B cell (primary cell): Measurements from ENCODE around the gene PLS1. TPM values are rescaled to one million over a fixed set of nuclear protein-coding genes. Genes with fewer than 3 reads are reported as not detected.

Experiments used
- ATAC-seq: fragments of 200-7000 bp; cut with Tn5 transposase; one replicate; pipeline ENCODE4 v1.10.0; 2021; ENCODE audit warnings: low read depth, mild to moderate bottlenecking, moderate number of reproducible peaks, moderate library complexity
- CTCF ChIA-PET: fragments of 350-600 bp; sonication (Branson Sonifier 250); formaldehyde crosslinking; loops from one replicate; lab custom pipeline; 2021; ENCODE audit warnings: antibody characterized with exemption, inconsistent platforms; lab: Charles Lee
- POLR2A ChIA-PET: fragments of 350-600 bp; sonication (Branson Sonifier 250); formaldehyde crosslinking; loops from one replicate; lab custom pipeline; 2021; ENCODE audit warnings: antibody characterized with exemption; lab: Charles Lee
- DNase-seq: peaks from one replicate; pipeline ENCODE4 v3.0.0; 2013
- H2AFZ ChIP-seq: 2 replicates; pipeline ENCODE4 v1.6.1; 2012; ENCODE audit warnings: mild to moderate bottlenecking, low read depth, low read length; ENCODE audit not compliant: insufficient read depth, poor library complexity, severe bottlenecking
- H3K27ac ChIP-seq, 2 donors: 1 replicate in 1 of 2; 2 replicates in 1 of 2; pipeline ENCODE4 v1.5.1; 2012 to 2013; ENCODE audit warnings: low read length in 2 of 2, mild to moderate bottlenecking in 2 of 2, moderate library complexity in 1 of 2
- H3K27me3 ChIP-seq, 4 experiments: fragments of 200-600 bp in 1 of 4; sonication (generic) in 1 of 4; replicated peaks in 1 of 4; 1 replicate in 2 of 4; 2 replicates in 2 of 4; pipeline versions ENCODE4 v1.6.1 to v1.7.0; 2013 to 2016; ENCODE audit warnings: low read length in 3 of 4, mild to moderate bottlenecking in 2 of 4, mixed read lengths in 1 of 4, moderate library complexity in 1 of 4; ENCODE audit not compliant: insufficient read depth in 4 of 4, control insufficient read depth in 3 of 4; ENCODE audit errors: control extremely low read depth in 1 of 4
- H3K36me3 ChIP-seq, 2 experiments: replicated peaks in 1 of 2; 1 replicate in 1 of 2; 2 replicates in 1 of 2; pipeline versions ENCODE4 v1.6.1 to v1.7.1; 2013; ENCODE audit warnings: low read length in 1 of 2; ENCODE audit not compliant: insufficient read depth in 2 of 2, control insufficient read depth in 1 of 2; ENCODE audit errors: control extremely low read depth in 1 of 2, extremely low read depth in 1 of 2
- H3K4me1 ChIP-seq, 2 donors: fragments of 200-600 bp in 1 of 2; sonication (generic) in 1 of 2; 1 replicate in 1 of 2; 2 replicates in 1 of 2; pipeline versions ENCODE4 v1.5.1 to v1.6.1; 2013 to 2017; ENCODE audit warnings: low read length in 2 of 2; ENCODE audit not compliant: control insufficient read depth in 2 of 2, insufficient read depth in 2 of 2
- H3K4me2 ChIP-seq: replicated peaks from 2 replicates; pipeline ENCODE3; 2012; ENCODE audit warnings: mild to moderate bottlenecking, low read depth, low read length; ENCODE audit not compliant: poor library complexity, severe bottlenecking
- H3K4me3 ChIP-seq, 5 experiments: fragments of 200-600 bp in 1 of 5; sonication (generic) in 1 of 5; 1 replicate in 3 of 5; 2 replicates in 2 of 5; pipeline versions ENCODE4 v1.5.1 to v1.7.0; 2011 to 2016; ENCODE audit warnings: low read length in 4 of 5, mild to moderate bottlenecking in 4 of 5, low read depth in 2 of 5, control low read depth in 1 of 5, moderate library complexity in 1 of 5; ENCODE audit not compliant: insufficient read depth in 1 of 5; ENCODE audit errors: control extremely low read depth in 1 of 5, extremely low read depth in 1 of 5
- H3K79me2 ChIP-seq: fragments of 200-600 bp; sonication (generic); one replicate; pipeline ENCODE4 v1.6.0; 2016; ENCODE audit warnings: low read length; ENCODE audit not compliant: control insufficient read depth, insufficient read depth
- H3K9ac ChIP-seq: fragments of 200-600 bp; sonication (generic); 2 replicates; pipeline ENCODE4 v1.6.1; 2017; ENCODE audit warnings: mild to moderate bottlenecking, low read length, moderate library complexity
- H3K9me3 ChIP-seq, 3 donors: one replicate each; pipeline versions ENCODE4 v1.6.1 to v1.7.1; 2013; ENCODE audit warnings: low read length in 2 of 3; ENCODE audit not compliant: control insufficient read depth in 2 of 3, insufficient read depth in 1 of 3; ENCODE audit errors: control extremely low read depth in 1 of 3
- H4K20me1 ChIP-seq: 2 replicates; pipeline ENCODE4 v1.6.0; 2012; ENCODE audit warnings: mild to moderate bottlenecking, low read length; ENCODE audit not compliant: insufficient read depth, control insufficient read depth, poor library complexity, severe bottlenecking
- H3K27ac Mint-ChIP-seq: one replicate; pipeline ENCODE4 v1.8.0; 2021; ENCODE audit warnings: mixed read lengths
- H3K27me3 Mint-ChIP-seq: one replicate; pipeline ENCODE4 v1.8.0; 2021; ENCODE audit warnings: mixed read lengths
- H3K4me1 Mint-ChIP-seq: one replicate; pipeline ENCODE4 v1.8.0; 2021; ENCODE audit warnings: mixed read lengths
- H3K4me3 Mint-ChIP-seq: one replicate; pipeline ENCODE4 v1.8.0; 2021; ENCODE audit warnings: mixed read lengths
- H3K9me3 Mint-ChIP-seq: one replicate; pipeline ENCODE4 v1.8.0; 2022; ENCODE audit warnings: mixed read lengths; ENCODE audit not compliant: insufficient read depth
- CTCF ChIP-seq: fragments of 200-600 bp; IDR thresholded peaks from one replicate; pipeline ENCODE4 v1.8.0; 2022; ENCODE audit warnings: antibody characterized with exemption, mild to moderate bottlenecking
- EZH2 ChIP-seq: IDR thresholded peaks from 2 replicates; pipeline ENCODE4 v1.6.1; 2012; ENCODE audit warnings: borderline replicate concordance, low read depth, mild to moderate bottlenecking, moderate library complexity, low read length; ENCODE audit not compliant: insufficient read depth, poor library complexity, severe bottlenecking
- WGBS: methylation state at CpG from one replicate; pipeline ENCODE4 v1.1.5; 2013; ENCODE audit warnings: missing lambda C conversion rate; ENCODE audit not compliant: insufficient coverage; 5-methylcytosine and 5-hydroxymethylcytosine counted together
- intact Hi-C: fragments of 100-400 bp; cut with micrococcal nuclease; formaldehyde crosslinking; loops from one replicate; pipeline ENCODE4 v1.10.0; 2022
- polyA plus RNA-seq: library from polyadenylated mRNA; depleted of rRNA; stranded (reverse); fragments of >200 nt; gene quantifications from 2 replicates; pipeline ENCODE4 v1.2.3, GENCODE V29; 2012
- total RNA-seq, 2 donors: library from RNA; stranded (reverse); fragments of 120-200 nt in 1 of 2; gene quantifications; 1 replicate in 1 of 2; 2 replicates in 1 of 2; pipeline versions ENCODE4 v1.2.3 to v1.2.4, GENCODE V29; 2013 to 2022

PLS1 gene
- total and polyA plus RNA-seq, 2 donors (not counting 1 experiment from before 2014, with no cell fraction given), result 0.13 to 0.74 TPM

- POLR2A ChIA-PET, result no interaction called here
- no peaks in the 10 kb centered on the region for H3K36me3 ChIP-seq
- H3K9me3 ChIP-seq, result no peaks in the 10 kb centered on the region
- ATAC-seq (no peak), DNase-seq (no peak)
- Mint-ChIP-seq H3K4me1 (no peaks in the 10 kb centered on the region), H3K9me3 (no peaks in the 10 kb centered on the region), H3K27me3 (no peaks in the 10 kb centered on the region), H3K27ac (no peak overlapping the region), H3K4me3 (no peak overlapping the region)
- H4K20me1 ChIP-seq, result no peaks in the 10 kb centered on the region
- H3K9ac ChIP-seq, result no peak overlapping the region
- H3K79me2 ChIP-seq, result no peaks in the 10 kb centered on the region
- no peak overlapping the region for H3K27ac ChIP-seq
- no peak overlapping the region for H2AFZ ChIP-seq
- no peaks in the 10 kb centered on the region for H3K4me1 ChIP-seq
- CTCF ChIA-PET, result interaction anchor here (0.7 kb wide), 1 partner anchor 45 kb away, joined by 3 read pairs; no protein-coding TSS in a partner anchor
- no peak overlapping the region for H3K4me3 ChIP-seq
- no peaks in the 10 kb centered on the region for H3K27me3 ChIP-seq
- WGBS, result 80% methylated on average over 2 of the region's 2 CpGs
- H3K4me2 ChIP-seq, result no peak overlapping the region
- intact Hi-C loops, result no loop called here
- TF ChIP-seq EZH2 (no peak), CTCF (no peak)
These were observed 42.1 kb downstream of the PLS1 start for GRCh38 chr3:142638291-142638690.

GRCh38 chr3:142641504-142641903 lies 45.3 kb downstream of the PLS1 start:
- ChIA-PET POLR2A (no interaction called here), CTCF (no interaction called here)
- H3K27me3 Mint-ChIP-seq, result no peaks in the 10 kb centered on the region
- Histone ChIP-seq H3K4me3 (no peak overlapping the region), H3K4me1 (no peaks in the 10 kb centered on the region), H3K9me3 (no peaks in the 10 kb centered on the region), H3K27me3 (no peaks in the 10 kb centered on the region), H3K27ac (no peak overlapping the region), H4K20me1 (no peaks in the 10 kb centered on the region), H3K9ac (no peak overlapping the region), H3K79me2 (no peaks in the 10 kb centered on the region), H3K4me2 (no peak overlapping the region), H2AFZ (no peak overlapping the region), H3K36me3 (no peaks in the 10 kb centered on the region)
- H3K4me3 Mint-ChIP-seq, result no peak overlapping the region
- no peak overlapping the region for H3K27ac Mint-ChIP-seq
- ATAC-seq (no peak), DNase-seq (no peak)
- H3K9me3 Mint-ChIP-seq, result no peaks in the 10 kb centered on the region
- intact Hi-C loops, result no loop called here
- no peaks in the 10 kb centered on the region for H3K4me1 Mint-ChIP-seq
- 74% methylated on average over 3 of the region's 3 CpGs for WGBS
- TF ChIP-seq EZH2, result no peak
- TF ChIP-seq CTCF, result no peak
